HepG2 (cell line): Measurements from ENCODE around the gene TRIM22. TPM values are rescaled to one million over a fixed set of nuclear protein-coding genes. Genes with fewer than 3 reads are reported as not detected.

Source experiments
- AHR ChIP-seq: IDR thresholded peaks from 2 replicates; pipeline ENCODE4 v1.6.1; 2018; ENCODE audit warnings: missing genetic modification reagents, missing compliant biosample characterization
- JARID2 ChIP-seq: sonication (generic); formaldehyde crosslinking; IDR thresholded peaks from 2 replicates; pipeline ENCODE4 v1.8.1; 2023; ENCODE audit warnings: missing genetic modification reagents, inconsistent platforms; ENCODE audit not compliant: insufficient replicate concordance
- JUN ChIP-seq: sonication (generic); formaldehyde crosslinking; IDR thresholded peaks from 2 replicates; pipeline ENCODE4 v1.4.0; 2020; ENCODE audit warnings: mild to moderate bottlenecking, missing genetic modification reagents
- KDM2A ChIP-seq: sonication (generic); formaldehyde crosslinking; IDR thresholded peaks from 2 replicates; pipeline ENCODE4 v1.4.0; 2020; ENCODE audit warnings: low read depth, missing genetic modification reagents, borderline replicate concordance
- MBNL3 ChIP-seq: fragments of 250-450 bp; sonication (Bioruptor Pico); conservative IDR thresholded peaks from 2 replicates; pipeline ENCODE4 v1.8.0; 2022; ENCODE audit warnings: mild to moderate bottlenecking, inconsistent platforms
- NAIF1 ChIP-seq: sonication (generic); formaldehyde crosslinking; IDR thresholded peaks from 2 replicates; pipeline ENCODE4 v1.5.0; 2020; ENCODE audit warnings: mild to moderate bottlenecking, missing genetic modification reagents, borderline replicate concordance
- SALL1 ChIP-seq: sonication (generic); formaldehyde crosslinking; IDR thresholded peaks from 2 replicates; pipeline ENCODE4 v1.8.0; 2022; ENCODE audit warnings: mild to moderate bottlenecking, missing genetic modification reagents
- ZNF232 ChIP-seq: sonication (generic); formaldehyde crosslinking; IDR thresholded peaks from 2 replicates; pipeline ENCODE4 v1.4.0; 2020; ENCODE audit warnings: missing genetic modification reagents, borderline replicate concordance
- polyA plus RNA-seq, 8 experiments: library from polyadenylated mRNA; depleted of rRNA in 3 of 8; stranded (reverse) in 7 of 8; unstranded in 1 of 8; fragments of >200 nt; fragmentation: Illumina TruSeq in 4 of 8; extraction: Trizol in 4 of 8; gene quantifications; 2 replicates each; pipeline versions ENCODE4 v1.2.1 to v1.2.3, GENCODE V29; 2011 to 2016; ENCODE audit warnings: low read depth in 4 of 8, missing spikeins in 1 of 8, mixed read lengths in 1 of 8; ENCODE audit not compliant: insufficient read depth in 1 of 8
- total RNA-seq, 5 experiments: library from RNA; depleted of rRNA; stranded (reverse); fragments of >200 nt; fragmentation: Illumina TruSeq; extraction: Trizol; gene quantifications; 2 replicates each; pipeline ENCODE4 v1.2.3, GENCODE V29; 2016; ENCODE audit warnings: low read depth in 1 of 5
- TF ChIP-seq, protein P1 (sequence below), 2 experiments: fragments of 450-650 bp in 1 of 2; sonication (generic) in 1 of 2; formaldehyde crosslinking in 1 of 2; IDR thresholded peaks; 2 replicates each; pipeline versions ENCODE4 v1.6.1 to v1.8.0; 2016 to 2022; ENCODE audit warnings: antibody characterized with exemption in 1 of 2, mild to moderate bottlenecking in 1 of 2, missing genetic modification reagents in 1 of 2
- TF ChIP-seq, protein P2 (sequence below): sonication (generic); formaldehyde crosslinking; IDR thresholded peaks from 2 replicates; pipeline ENCODE4 v1.5.1; 2020; ENCODE audit warnings: mild to moderate bottlenecking, missing genetic modification reagents, moderate library complexity
- TF ChIP-seq, protein P3 (sequence below): sonication (generic); formaldehyde crosslinking; IDR thresholded peaks from 2 replicates; pipeline ENCODE4 v1.4.0; 2020; ENCODE audit warnings: low read depth, mild to moderate bottlenecking, missing genetic modification reagents
- TF ChIP-seq, protein P4 (sequence below): sonication (generic); formaldehyde crosslinking; IDR thresholded peaks from 2 replicates; pipeline ENCODE4 v1.4.0; 2020; ENCODE audit warnings: missing genetic modification reagents
- TF ChIP-seq, protein P5 (sequence below): IDR thresholded peaks from 2 replicates; pipeline ENCODE4 v1.6.1; 2012; ENCODE audit warnings: low read depth, low read length, improper control_type of control experiment

Gene TRIM22
- total and polyA plus RNA-seq, 2 of the 13 experiments (the other 11 are each of a cell fraction or from before 2014, with no cell fraction given): 2.4 to 3.2 TPM

DNA sequence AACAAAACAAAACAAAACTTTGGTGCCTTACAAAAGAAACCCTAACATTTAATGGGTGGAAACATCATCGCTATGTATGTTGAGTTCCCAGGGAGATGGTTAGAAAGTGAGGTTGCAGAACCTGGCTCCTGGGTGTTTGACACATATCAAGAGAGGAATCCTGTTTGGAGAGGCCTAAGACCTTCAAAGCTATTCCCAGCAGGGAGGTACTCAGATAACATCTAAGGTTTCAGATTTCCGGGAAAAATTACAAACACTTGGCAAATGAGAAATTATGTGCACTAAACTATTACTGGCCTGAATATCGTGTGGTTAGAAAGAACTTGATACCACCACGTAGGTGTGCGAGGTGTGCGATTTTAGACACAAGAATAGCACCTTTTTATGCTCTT is 23.2 kb upstream of the TRIM22 start (continued):
- TF ChIP-seq, protein P1, sequence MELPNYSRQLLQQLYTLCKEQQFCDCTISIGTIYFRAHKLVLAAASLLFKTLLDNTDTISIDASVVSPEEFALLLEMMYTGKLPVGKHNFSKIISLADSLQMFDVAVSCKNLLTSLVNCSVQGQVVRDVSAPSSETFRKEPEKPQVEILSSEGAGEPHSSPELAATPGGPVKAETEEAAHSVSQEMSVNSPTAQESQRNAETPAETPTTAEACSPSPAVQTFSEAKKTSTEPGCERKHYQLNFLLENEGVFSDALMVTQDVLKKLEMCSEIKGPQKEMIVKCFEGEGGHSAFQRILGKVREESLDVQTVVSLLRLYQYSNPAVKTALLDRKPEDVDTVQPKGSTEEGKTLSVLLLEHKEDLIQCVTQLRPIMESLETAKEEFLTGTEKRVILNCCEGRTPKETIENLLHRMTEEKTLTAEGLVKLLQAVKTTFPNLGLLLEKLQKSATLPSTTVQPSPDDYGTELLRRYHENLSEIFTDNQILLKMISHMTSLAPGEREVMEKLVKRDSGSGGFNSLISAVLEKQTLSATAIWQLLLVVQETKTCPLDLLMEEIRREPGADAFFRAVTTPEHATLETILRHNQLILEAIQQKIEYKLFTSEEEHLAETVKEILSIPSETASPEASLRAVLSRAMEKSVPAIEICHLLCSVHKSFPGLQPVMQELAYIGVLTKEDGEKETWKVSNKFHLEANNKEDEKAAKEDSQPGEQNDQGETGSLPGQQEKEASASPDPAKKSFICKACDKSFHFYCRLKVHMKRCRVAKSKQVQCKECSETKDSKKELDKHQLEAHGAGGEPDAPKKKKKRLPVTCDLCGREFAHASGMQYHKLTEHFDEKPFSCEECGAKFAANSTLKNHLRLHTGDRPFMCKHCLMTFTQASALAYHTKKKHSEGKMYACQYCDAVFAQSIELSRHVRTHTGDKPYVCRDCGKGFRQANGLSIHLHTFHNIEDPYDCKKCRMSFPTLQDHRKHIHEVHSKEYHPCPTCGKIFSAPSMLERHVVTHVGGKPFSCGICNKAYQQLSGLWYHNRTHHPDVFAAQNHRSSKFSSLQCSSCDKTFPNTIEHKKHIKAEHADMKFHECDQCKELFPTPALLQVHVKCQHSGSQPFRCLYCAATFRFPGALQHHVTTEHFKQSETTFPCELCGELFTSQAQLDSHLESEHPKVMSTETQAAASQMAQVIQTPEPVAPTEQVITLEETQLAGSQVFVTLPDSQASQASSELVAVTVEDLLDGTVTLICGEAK (IDR thresholded peaks at IDR 0.05): no peak
- TF ChIP-seq, protein P1 (CRISPR knock-in tag; IDR thresholded peaks at IDR 0.05): no peak
- TF ChIP-seq JARID2 (no peak), NAIF1 (CRISPR knock-in tag) (no peak), MBNL3 (CRISPR knock-in tag) (no peak), ZNF232 (no peak), JUN (CRISPR knock-in tag) (no peak), KDM2A (CRISPR knock-in tag) (no peak), SALL1 (CRISPR knock-in tag) (no peak), AHR (CRISPR knock-in tag) (no peak)
- TF ChIP-seq, protein P2, sequence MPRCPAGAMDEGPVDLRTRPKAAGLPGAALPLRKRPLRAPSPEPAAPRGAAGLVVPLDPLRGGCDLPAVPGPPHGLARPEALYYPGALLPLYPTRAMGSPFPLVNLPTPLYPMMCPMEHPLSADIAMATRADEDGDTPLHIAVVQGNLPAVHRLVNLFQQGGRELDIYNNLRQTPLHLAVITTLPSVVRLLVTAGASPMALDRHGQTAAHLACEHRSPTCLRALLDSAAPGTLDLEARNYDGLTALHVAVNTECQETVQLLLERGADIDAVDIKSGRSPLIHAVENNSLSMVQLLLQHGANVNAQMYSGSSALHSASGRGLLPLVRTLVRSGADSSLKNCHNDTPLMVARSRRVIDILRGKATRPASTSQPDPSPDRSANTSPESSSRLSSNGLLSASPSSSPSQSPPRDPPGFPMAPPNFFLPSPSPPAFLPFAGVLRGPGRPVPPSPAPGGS (CRISPR knock-in tag): no peak
- TF ChIP-seq, protein P3, sequence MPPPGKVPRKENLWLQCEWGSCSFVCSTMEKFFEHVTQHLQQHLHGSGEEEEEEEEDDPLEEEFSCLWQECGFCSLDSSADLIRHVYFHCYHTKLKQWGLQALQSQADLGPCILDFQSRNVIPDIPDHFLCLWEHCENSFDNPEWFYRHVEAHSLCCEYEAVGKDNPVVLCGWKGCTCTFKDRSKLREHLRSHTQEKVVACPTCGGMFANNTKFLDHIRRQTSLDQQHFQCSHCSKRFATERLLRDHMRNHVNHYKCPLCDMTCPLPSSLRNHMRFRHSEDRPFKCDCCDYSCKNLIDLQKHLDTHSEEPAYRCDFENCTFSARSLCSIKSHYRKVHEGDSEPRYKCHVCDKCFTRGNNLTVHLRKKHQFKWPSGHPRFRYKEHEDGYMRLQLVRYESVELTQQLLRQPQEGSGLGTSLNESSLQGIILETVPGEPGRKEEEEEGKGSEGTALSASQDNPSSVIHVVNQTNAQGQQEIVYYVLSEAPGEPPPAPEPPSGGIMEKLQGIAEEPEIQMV (CRISPR knock-in tag): no peak
- TF ChIP-seq, protein P4, sequence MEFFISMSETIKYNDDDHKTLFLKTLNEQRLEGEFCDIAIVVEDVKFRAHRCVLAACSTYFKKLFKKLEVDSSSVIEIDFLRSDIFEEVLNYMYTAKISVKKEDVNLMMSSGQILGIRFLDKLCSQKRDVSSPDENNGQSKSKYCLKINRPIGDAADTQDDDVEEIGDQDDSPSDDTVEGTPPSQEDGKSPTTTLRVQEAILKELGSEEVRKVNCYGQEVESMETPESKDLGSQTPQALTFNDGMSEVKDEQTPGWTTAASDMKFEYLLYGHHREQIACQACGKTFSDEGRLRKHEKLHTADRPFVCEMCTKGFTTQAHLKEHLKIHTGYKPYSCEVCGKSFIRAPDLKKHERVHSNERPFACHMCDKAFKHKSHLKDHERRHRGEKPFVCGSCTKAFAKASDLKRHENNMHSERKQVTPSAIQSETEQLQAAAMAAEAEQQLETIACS (CRISPR knock-in tag): no peak
- TF ChIP-seq, protein P5, sequence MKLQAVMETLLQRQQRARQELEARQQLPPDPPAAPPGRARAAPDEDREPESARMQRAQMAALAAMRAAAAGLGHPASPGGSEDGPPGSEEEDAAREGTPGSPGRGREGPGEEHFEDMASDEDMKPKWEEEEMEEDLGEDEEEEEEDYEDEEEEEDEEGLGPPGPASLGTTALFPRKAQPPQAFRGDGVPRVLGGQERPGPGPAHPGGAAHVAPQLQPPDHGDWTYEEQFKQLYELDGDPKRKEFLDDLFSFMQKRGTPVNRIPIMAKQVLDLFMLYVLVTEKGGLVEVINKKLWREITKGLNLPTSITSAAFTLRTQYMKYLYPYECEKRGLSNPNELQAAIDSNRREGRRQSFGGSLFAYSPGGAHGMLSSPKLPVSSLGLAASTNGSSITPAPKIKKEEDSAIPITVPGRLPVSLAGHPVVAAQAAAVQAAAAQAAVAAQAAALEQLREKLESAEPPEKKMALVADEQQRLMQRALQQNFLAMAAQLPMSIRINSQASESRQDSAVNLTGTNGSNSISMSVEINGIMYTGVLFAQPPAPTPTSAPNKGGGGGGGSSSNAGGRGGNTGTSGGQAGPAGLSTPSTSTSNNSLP: no peak
